Caco-2 (cell line): ENCODE measurements around the gene BTN1A1. TPM values are rescaled to one million over a fixed set of nuclear protein-coding genes. Genes with fewer than 3 reads are reported as not detected.

Source experiments
- BruUV-seq: library from RNA; stranded (reverse); fragments of 400-500 nt; replicated peaks from 2 replicates; lab custom pipeline; 2021; lab: Mats Ljungman, UMichigan
- CTCF ChIA-PET: fragments of 300-600 bp; sonication (Branson Sonifier 250); formaldehyde crosslinking; loops from one replicate; lab custom pipeline; 2022; ENCODE audit warnings: antibody characterized with exemption; lab: Charles Lee
- POLR2A ChIA-PET: fragments of 300-600 bp; sonication (Branson Sonifier 250); formaldehyde crosslinking; loops from one replicate; lab custom pipeline; 2022; ENCODE audit warnings: antibody characterized with exemption; lab: Charles Lee
- DNase-seq, 2 experiments: peaks; one replicate each; pipeline versions ENCODE4 v3.0.0 to v3.0.0-alpha.2; 2020 to 2022
- H3K27me3 ChIP-seq: replicated peaks from 2 replicates; pipeline ENCODE4 v1.6.0; 2011; ENCODE audit warnings: low read length; ENCODE audit not compliant: control insufficient read depth, insufficient read depth
- H3K36me3 ChIP-seq: 2 replicates; pipeline ENCODE4 v1.5.1; 2011; ENCODE audit warnings: low read length; ENCODE audit not compliant: control insufficient read depth, insufficient read depth
- H3K4me1 ChIP-seq: fragments of 250-450 bp; sonication (Bioruptor Pico); 2 replicates; pipeline ENCODE4 v1.5.1; 2020; ENCODE audit warnings: mild to moderate bottlenecking
- H3K4me3 ChIP-seq: 2 replicates; pipeline ENCODE4 v1.5.1; 2011; ENCODE audit warnings: low read depth, mild to moderate bottlenecking, control low read depth, low read length
- H3K9me3 ChIP-seq: fragments of 250-450 bp; sonication (Bioruptor Pico); 2 replicates; pipeline ENCODE4 v1.5.1; 2020; ENCODE audit warnings: mild to moderate bottlenecking, moderate library complexity
- H3K27ac Mint-ChIP-seq: one replicate; pipeline ENCODE4 v1.8.0; 2022; ENCODE audit warnings: mixed read lengths; ENCODE audit not compliant: unreplicated experiment
- H3K27me3 Mint-ChIP-seq: one replicate; pipeline ENCODE4 v1.8.0; 2022; ENCODE audit warnings: mixed read lengths; ENCODE audit not compliant: insufficient read depth, unreplicated experiment
- H3K36me3 Mint-ChIP-seq: one replicate; pipeline ENCODE4 v1.8.0; 2022; ENCODE audit warnings: mild to moderate bottlenecking, mixed read lengths; ENCODE audit not compliant: insufficient read depth, unreplicated experiment
- H3K4me1 Mint-ChIP-seq: one replicate; pipeline ENCODE4 v1.8.0; 2022; ENCODE audit warnings: low read depth, mixed read lengths; ENCODE audit not compliant: unreplicated experiment
- H3K4me3 Mint-ChIP-seq: one replicate; pipeline ENCODE4 v1.8.0; 2022; ENCODE audit warnings: mild to moderate bottlenecking, moderate library complexity, mixed read lengths; ENCODE audit not compliant: unreplicated experiment
- H3K9me3 Mint-ChIP-seq: one replicate; pipeline ENCODE4 v1.8.0; 2022; ENCODE audit warnings: mixed read lengths; ENCODE audit not compliant: unreplicated experiment
- CTCF ChIP-seq, 2 experiments: fragments of 200-600 bp in 1 of 2; IDR thresholded peaks; 1 replicate in 1 of 2; 2 replicates in 1 of 2; pipeline versions ENCODE4 v1.5.1 to v1.8.0; 2011 to 2022; ENCODE audit warnings: antibody characterized with exemption in 1 of 2, control low read depth in 1 of 2, inconsistent platforms in 1 of 2, low read depth in 1 of 2, low read length in 1 of 2, mild to moderate bottlenecking in 1 of 2, moderate library complexity in 1 of 2; ENCODE audit not compliant: insufficient read depth in 1 of 2, severe bottlenecking in 1 of 2, unreplicated experiment in 1 of 2
- intact Hi-C: fragments of 100-400 bp; cut with micrococcal nuclease; formaldehyde crosslinking; loops from one replicate; pipeline ENCODE4 v1.10.0; 2022; ENCODE audit not compliant: unreplicated experiment
- total RNA-seq: library from RNA; stranded (reverse); gene quantifications from 2 replicates; pipeline ENCODE4 v1.2.3, GENCODE V29; 2022

The BTN1A1 gene
- total RNA-seq, 1 experiment from 2014 or later: 7.3 TPM

- no TSS peak for BruUV-seq
- Histone ChIP-seq H3K27me3 (no peaks in the 10 kb centered on the region), H3K4me1 (peaks cover 2% of the 10 kb centered on the region; the same call in 1 of the 2 replicates), H3K9me3 (no peaks in the 10 kb centered on the region), H3K4me3 (peak overlapping the region; percentile 55), H3K36me3 (no peaks in the 10 kb centered on the region)
- POLR2A ChIA-PET: no interaction called here
- CTCF ChIA-PET: interaction anchor here (0.6 kb wide), 1 partner anchor 213 kb away, joined by 3 read pairs; no protein-coding TSS in a partner anchor
- Mint-ChIP-seq H3K27ac (no peak overlapping the region), H3K36me3 (peaks cover 12% of the 10 kb centered on the region), H3K27me3 (no peaks in the 10 kb centered on the region), H3K9me3 (no peaks in the 10 kb centered on the region), H3K4me3 (no peak overlapping the region), H3K4me1 (peaks cover 8% of the 10 kb centered on the region)
- intact Hi-C loops: loop anchor here (1.0 kb wide), 2 partner anchors 13 to 214 kb away; no protein-coding TSS in a partner anchor
- no peak for TF ChIP-seq CTCF (IDR thresholded peaks at IDR 0.05; ENCODE audit: insufficient read depth in 1 of 2, low read depth in 1 of 2, low read length in 1 of 2, severe bottlenecking in 1 of 2, unreplicated experiment in 1 of 2)
- peak; percentile 42 to 63 for DNase-seq
Measured at GRCh38 chr6:26554697-26555504, 54.8 kb downstream of the BTN1A1 start.

GRCh38 chr6:26555505-26556262 lies 55.6 kb downstream of the BTN1A1 start:
- CTCF ChIA-PET: interaction anchor here (0.6 to 1.0 kb wide), 3 partner anchors 9 to 214 kb away, joined by 3 to 5 read pairs (median 5); no protein-coding TSS in a partner anchor
- no peak for DNase-seq
- Mint-ChIP-seq H3K4me3 (peak overlapping the region; percentile 54), H3K36me3 (peaks cover 12% of the 10 kb centered on the region), H3K9me3 (no peaks in the 10 kb centered on the region), H3K4me1 (peaks cover 8% of the 10 kb centered on the region), H3K27ac (peak overlapping the region; percentile 78), H3K27me3 (no peaks in the 10 kb centered on the region)
- intact Hi-C loops: no loop called here
- no peak overlapping the region for H3K4me3 ChIP-seq
- no TSS peak for BruUV-seq
- H3K36me3 ChIP-seq: no peaks in the 10 kb centered on the region
- POLR2A ChIA-PET: no interaction called here
- no peaks in the 10 kb centered on the region; the same call in 1 of the 2 replicates for H3K4me1 ChIP-seq
- TF ChIP-seq CTCF (IDR thresholded peaks at IDR 0.05; ENCODE audit: insufficient read depth in 1 of 2, low read depth in 1 of 2, low read length in 1 of 2, severe bottlenecking in 1 of 2, unreplicated experiment in 1 of 2): no peak
- H3K9me3 ChIP-seq: no peaks in the 10 kb centered on the region
- H3K27me3 ChIP-seq: no peaks in the 10 kb centered on the region
